Activated CD4-positive, alpha-beta T cell treated with anti-CD3 and anti-CD28 coated beads for 36 hours (primary cell): Measurements from ENCODE around the gene SORBS1. TPM values are rescaled to one million over a fixed set of nuclear protein-coding genes. Genes with fewer than 3 reads are reported as not detected.
"Not testable (repeated sequence)": the region's sequence is repeated elsewhere in the genome, so short reads cannot be mapped to it uniquely, and the experiment has no call there.

Source experiments
- ATAC-seq: fragments of 200-7000 bp; cut with Tn5 transposase; one replicate; pipeline ENCODE4 v1.10.0; 2021; ENCODE audit warnings: mild to moderate bottlenecking, moderate library complexity
- CTCF ChIA-PET: fragments of 350-600 bp; sonication (Branson Sonifier 250); formaldehyde crosslinking; loops from one replicate; lab custom pipeline; 2021; ENCODE audit warnings: antibody characterized with exemption; lab: Charles Lee
- POLR2A ChIA-PET: fragments of 350-600 bp; sonication (Branson Sonifier 250); formaldehyde crosslinking; loops from one replicate; lab custom pipeline; 2021; ENCODE audit warnings: antibody characterized with exemption, inconsistent platforms; lab: Charles Lee
- DNase-seq: peaks from one replicate; pipeline ENCODE4 v3.0.0-alpha.2; 2020
- H3K27ac Mint-ChIP-seq: one replicate; pipeline ENCODE4 v1.8.0; 2021; ENCODE audit warnings: mixed read lengths
- H3K27me3 Mint-ChIP-seq: one replicate; pipeline ENCODE4 v1.8.0; 2021; ENCODE audit warnings: mixed read lengths
- H3K36me3 Mint-ChIP-seq: one replicate; pipeline ENCODE4 v1.8.0; 2021; ENCODE audit warnings: low read depth, mixed read lengths
- H3K4me1 Mint-ChIP-seq: one replicate; pipeline ENCODE4 v1.8.0; 2021; ENCODE audit warnings: mixed read lengths
- H3K4me3 Mint-ChIP-seq: one replicate; pipeline ENCODE4 v1.8.0; 2021; ENCODE audit warnings: mild to moderate bottlenecking, moderate library complexity, mixed read lengths
- H3K9me3 Mint-ChIP-seq: one replicate; pipeline ENCODE4 v1.8.0; 2021; ENCODE audit warnings: low read depth, mixed read lengths
- intact Hi-C, 2 experiments: fragments of 100-400 bp; cut with DNase I in 1 of 2; cut with micrococcal nuclease in 1 of 2; formaldehyde crosslinking; loops; one replicate each; pipeline versions ENCODE4 v1.14.2 to v1.15.1; 2022 to 2024; cut with DNase I, micrococcal nuclease
- total RNA-seq, 2 experiments: library from RNA; stranded (reverse); gene quantifications; one replicate each; pipeline ENCODE4 v1.2.3, GENCODE V29; 2021

The SORBS1 gene
- total RNA-seq, 2 experiments from 2014 or later, result 0.69 to 1.0 TPM

DNA sequence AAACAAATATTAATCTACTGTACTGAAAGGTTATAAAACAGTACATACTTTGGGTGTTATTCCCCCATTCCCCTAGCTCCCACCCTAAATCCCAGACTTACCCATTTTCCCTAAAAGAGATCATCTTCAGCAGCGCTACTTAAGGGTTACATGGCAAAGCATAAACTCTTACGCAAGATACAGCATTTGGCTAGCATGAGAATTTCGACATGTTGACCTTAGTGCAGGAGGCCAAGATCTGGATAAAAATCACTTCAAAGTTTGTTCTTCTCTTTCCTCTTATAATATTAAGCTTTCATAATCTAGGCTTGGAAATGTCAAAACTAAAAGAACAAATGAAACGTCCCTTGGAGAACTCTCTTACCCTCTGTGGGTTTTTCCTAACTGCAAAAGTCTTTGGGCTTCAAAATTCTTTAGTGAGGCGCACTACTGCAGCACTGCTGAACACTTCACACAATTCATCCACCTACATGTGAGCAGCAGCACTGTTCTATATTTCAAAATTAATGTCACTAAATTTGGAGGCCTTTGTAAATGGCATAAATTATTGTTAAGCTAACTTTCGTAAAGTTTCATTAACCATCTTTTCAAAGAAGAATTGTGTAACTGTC lies 210.8 kb downstream of the SORBS1 start:
- CTCF ChIA-PET, result interaction anchor here (1.2 to 1.8 kb wide), 2 partner anchors 11 to 13 kb away, joined by 3 to 6 read pairs; no protein-coding TSS in a partner anchor

DNA sequence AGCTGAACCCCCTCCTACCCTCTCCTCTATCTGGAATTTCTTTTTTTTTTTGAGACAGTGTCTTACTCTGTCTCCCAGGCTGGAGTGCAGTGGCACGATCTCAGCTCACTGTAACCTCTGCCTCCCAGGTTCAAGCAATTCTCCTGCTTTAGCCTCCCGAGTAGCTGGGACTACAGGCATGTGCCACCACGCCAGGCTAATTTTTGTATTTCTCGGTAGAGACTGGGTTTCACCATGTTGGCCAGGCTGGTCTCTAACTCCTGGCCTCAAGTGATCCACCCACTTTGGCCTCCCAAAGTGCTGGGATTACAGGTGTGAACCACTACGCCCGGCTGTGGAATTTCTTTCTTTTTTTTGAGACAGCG lies 213.8 kb downstream of the SORBS1 start:
- H3K9me3 Mint-ChIP-seq, H3K4me1 Mint-ChIP-seq, CTCF ChIA-PET, H3K27ac Mint-ChIP-seq, intact Hi-C loops, H3K27me3 Mint-ChIP-seq, DNase-seq, H3K36me3 Mint-ChIP-seq, ATAC-seq, H3K4me3 Mint-ChIP-seq, POLR2A ChIA-PET: not testable (repeated sequence)

More for the DNA sequence above, 210.8 kb downstream of the SORBS1 start:
- POLR2A ChIA-PET, result no interaction called here
- Mint-ChIP-seq H3K9me3 (no peaks in the 10 kb centered on the region), H3K4me1 (no peaks in the 10 kb centered on the region), H3K27me3 (peaks cover 5% of the 10 kb centered on the region), H3K4me3 (no peak overlapping the region), H3K27ac (no peak overlapping the region), H3K36me3 (no peaks in the 10 kb centered on the region)
- DNase-seq (no peak), ATAC-seq (no peak)
- intact Hi-C loops, result no loop called here

DNA sequence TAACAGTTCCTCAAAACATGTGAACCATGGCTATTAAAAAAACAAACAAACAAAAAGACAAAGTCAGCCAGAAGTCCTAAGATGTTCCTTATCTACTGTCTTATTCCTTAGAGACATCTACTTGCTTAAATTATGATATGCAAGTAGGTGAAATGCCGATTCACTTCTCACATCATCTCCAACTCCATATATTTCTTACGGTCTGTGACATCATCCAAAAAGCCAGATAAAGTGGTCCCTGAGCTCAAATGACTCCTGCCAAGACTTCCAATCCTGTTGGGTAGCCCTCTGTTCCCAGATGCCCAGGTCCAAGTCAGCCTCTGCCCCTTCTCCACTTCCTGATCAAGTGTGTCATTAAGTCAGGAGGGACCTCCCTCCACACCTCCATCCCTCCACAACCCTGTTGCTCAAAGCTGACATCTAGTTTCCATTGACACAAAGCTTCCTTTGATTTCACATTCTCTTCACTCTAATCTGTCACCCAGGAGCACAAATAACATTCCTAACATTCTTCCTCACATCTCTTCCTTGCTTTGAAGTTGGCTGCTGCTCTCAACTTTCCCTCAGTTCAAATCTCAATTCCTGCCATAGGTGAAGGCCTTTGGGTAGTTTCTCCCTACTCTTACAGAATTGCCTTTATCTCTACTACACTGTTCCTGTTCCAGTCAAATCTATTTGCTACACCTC lies 214.3 kb downstream of the SORBS1 start:
- H3K36me3 Mint-ChIP-seq, result no peaks in the 10 kb centered on the region
- H3K27me3 Mint-ChIP-seq, result peaks cover 5% of the 10 kb centered on the region
- intact Hi-C loops, result no loop called here
- H3K27ac Mint-ChIP-seq, result no peak overlapping the region
- no peak overlapping the region for H3K4me3 Mint-ChIP-seq
- H3K9me3 Mint-ChIP-seq, result no peaks in the 10 kb centered on the region
- no peak for ATAC-seq
- DNase-seq, result no peak
- ChIA-PET CTCF (interaction anchor here (1.5 kb wide), 1 partner anchor 18 kb away, joined by 3 read pairs; no protein-coding TSS in a partner anchor), POLR2A (no interaction called here)
- no peaks in the 10 kb centered on the region for H3K4me1 Mint-ChIP-seq

DNA sequence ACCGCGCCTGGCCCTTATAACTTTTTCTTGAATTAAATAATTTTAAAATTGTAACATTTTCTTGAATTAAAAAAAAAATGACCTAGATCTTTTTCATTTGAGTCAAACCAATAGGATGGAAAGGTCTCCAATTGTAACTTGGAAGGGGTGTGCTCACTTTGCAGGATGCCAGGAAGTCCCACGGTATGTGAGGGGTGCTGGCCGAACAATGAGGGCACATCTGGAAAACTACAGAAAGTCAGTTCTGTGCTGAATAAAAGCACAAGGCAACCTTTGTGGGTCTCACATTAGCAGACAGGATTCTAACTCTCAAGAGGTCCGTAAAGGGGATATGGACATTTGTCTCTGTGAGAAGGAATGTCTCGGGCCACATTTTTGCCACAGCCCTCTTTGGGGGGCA lies 217.6 kb downstream of the SORBS1 start:
- DNase-seq (no peak), ATAC-seq (no peak)
- POLR2A ChIA-PET, result no interaction called here

DNA sequence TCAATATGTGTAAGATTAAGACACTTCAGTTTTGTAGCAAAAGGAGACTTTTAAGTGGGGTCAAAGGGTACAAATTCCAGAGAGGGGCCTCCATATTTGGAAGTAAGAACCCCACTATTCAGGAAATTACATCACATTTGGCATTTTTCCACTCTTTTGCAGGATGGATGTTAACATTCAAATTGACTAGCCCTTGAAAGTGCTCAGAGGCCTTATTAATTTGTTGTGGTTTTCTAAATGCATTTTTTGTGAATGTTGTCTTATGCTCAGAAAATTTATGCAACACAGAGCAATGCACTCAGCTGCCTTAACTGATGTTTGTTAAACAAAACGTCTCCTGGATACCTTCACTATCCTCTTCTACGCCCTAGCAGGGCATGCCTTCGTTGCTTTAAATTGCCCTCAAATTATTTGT lies 219.4 kb downstream of the SORBS1 start:
- Mint-ChIP-seq H3K27ac (no peak overlapping the region), H3K9me3 (no peaks in the 10 kb centered on the region), H3K4me1 (no peaks in the 10 kb centered on the region), H3K36me3 (no peaks in the 10 kb centered on the region), H3K4me3 (no peak overlapping the region), H3K27me3 (peaks cover under 1% of the 10 kb centered on the region)
- no peak for ATAC-seq
- POLR2A ChIA-PET, result no interaction called here
- no peak for DNase-seq
- intact Hi-C loops, result no loop called here
- CTCF ChIA-PET, result interaction anchor here (1.2 to 1.7 kb wide), 3 partner anchors 22 to 208 kb away, joined by 3 to 4 read pairs (median 3); no protein-coding TSS in a partner anchor

More for the DNA sequence above, 217.6 kb downstream of the SORBS1 start:
- Mint-ChIP-seq H3K9me3 (no peaks in the 10 kb centered on the region), H3K27ac (no peak overlapping the region), H3K4me3 (no peak overlapping the region), H3K36me3 (no peaks in the 10 kb centered on the region), H3K27me3 (peaks cover 5% of the 10 kb centered on the region), H3K4me1 (no peaks in the 10 kb centered on the region)
- intact Hi-C loops, result no loop called here
- CTCF ChIA-PET, result no interaction called here

DNA sequence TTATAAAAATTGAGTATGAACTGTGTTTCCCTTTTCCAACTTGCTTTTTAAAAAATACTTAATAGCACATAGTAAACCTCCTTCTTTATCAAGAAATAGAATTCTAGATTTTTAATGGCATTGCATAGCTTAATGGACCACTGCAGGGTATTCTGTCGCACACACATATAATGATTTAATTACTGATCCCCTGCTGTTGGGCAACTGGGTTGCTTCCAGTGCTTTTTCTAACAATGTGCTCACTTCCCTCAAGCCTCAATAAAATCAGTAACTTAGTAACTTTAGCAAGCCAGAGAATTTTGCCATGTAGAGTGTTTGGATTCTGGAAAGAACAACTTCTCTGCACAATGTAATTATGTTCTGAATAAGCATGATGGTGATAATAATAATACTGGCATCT lies 221.3 kb downstream of the SORBS1 start:
- Mint-ChIP-seq H3K4me1 (no peaks in the 10 kb centered on the region), H3K36me3 (no peaks in the 10 kb centered on the region), H3K27ac (no peak overlapping the region), H3K9me3 (no peaks in the 10 kb centered on the region), H3K4me3 (no peak overlapping the region), H3K27me3 (no peaks in the 10 kb centered on the region)
- DNase-seq (no peak), ATAC-seq (no peak)
- CTCF ChIA-PET, result interaction anchor here (0.5 to 1.0 kb wide), 2 partner anchors 10 to 546 kb away, joined by 3 read pairs; no protein-coding TSS in a partner anchor
- intact Hi-C loops, result no loop called here
- POLR2A ChIA-PET, result interaction anchor here (0.7 kb wide), 1 partner anchor 58 kb away, joined by 13 read pairs; no protein-coding TSS in a partner anchor

DNA sequence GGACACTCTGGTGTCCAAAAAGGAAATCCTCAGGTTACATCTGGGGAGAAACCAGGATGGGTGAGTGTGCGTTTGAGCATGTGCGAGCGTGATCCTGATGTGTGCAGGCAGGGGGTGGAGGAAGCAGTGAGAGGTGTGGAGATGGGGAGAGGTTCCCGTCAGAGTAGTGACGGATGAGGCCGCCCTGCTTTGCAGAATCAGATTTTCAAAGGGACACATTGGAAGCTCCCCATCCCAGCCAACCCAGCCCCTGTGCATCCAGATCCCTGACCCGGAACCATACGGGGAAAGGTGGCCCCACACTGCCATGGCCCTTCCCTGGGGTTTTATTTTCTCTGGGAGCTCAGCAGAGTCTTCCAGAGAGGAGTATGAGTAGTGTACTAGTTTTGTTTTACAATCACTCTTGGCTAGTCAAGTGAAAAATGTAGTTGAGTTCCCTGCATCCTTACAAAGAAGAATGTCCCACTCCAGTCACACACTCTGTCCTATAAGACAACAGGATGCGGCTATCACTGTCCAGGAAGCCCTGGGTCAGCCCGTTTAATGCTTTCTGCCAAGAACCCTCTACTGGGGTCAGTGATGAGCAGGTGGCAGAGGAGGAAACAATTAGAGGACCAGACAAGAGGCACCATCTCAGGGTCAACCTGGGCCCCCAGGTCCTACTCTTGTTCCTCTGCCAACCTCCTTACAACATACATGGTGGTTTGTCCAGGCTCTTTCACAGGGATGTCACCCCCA lies 223.6 kb downstream of the SORBS1 start:
- Mint-ChIP-seq H3K27ac (no peak overlapping the region), H3K4me3 (no peak overlapping the region), H3K9me3 (no peaks in the 10 kb centered on the region), H3K36me3 (no peaks in the 10 kb centered on the region), H3K27me3 (no peaks in the 10 kb centered on the region), H3K4me1 (no peaks in the 10 kb centered on the region)
- ChIA-PET POLR2A (no interaction called here), CTCF (no interaction called here)
- no peak for ATAC-seq
- intact Hi-C loops, result no loop called here
- no peak for DNase-seq

DNA sequence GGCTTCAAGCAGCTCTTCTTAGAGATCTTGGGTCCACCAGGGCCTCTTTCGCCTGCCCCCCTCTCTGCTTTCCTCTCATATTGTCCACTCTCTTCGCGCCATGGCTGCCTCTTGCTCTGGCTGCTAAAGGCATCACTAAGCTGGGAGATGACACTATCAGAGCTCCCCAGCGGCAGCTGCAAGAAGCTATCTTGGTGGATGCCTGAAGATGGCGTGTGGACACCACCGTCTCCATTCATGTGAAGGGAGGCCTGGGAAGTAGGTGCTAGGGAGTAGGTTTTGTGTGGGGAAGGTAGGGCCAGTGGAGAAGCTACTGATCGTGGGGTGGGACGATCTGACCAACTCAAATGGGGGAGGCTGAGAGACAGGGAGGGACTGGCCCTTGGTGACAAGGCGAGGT lies 224.5 kb downstream of the SORBS1 start:
- H3K27me3 Mint-ChIP-seq, result no peaks in the 10 kb centered on the region
- ChIA-PET CTCF (no interaction called here), POLR2A (no interaction called here)
- H3K4me1 Mint-ChIP-seq, result no peaks in the 10 kb centered on the region
- no peak overlapping the region for H3K4me3 Mint-ChIP-seq
- H3K9me3 Mint-ChIP-seq, result no peaks in the 10 kb centered on the region
- no peak overlapping the region for H3K27ac Mint-ChIP-seq
- H3K36me3 Mint-ChIP-seq, result no peaks in the 10 kb centered on the region
- DNase-seq, result no peak
- ATAC-seq, result no peak
- intact Hi-C loops, result no loop called here

DNA sequence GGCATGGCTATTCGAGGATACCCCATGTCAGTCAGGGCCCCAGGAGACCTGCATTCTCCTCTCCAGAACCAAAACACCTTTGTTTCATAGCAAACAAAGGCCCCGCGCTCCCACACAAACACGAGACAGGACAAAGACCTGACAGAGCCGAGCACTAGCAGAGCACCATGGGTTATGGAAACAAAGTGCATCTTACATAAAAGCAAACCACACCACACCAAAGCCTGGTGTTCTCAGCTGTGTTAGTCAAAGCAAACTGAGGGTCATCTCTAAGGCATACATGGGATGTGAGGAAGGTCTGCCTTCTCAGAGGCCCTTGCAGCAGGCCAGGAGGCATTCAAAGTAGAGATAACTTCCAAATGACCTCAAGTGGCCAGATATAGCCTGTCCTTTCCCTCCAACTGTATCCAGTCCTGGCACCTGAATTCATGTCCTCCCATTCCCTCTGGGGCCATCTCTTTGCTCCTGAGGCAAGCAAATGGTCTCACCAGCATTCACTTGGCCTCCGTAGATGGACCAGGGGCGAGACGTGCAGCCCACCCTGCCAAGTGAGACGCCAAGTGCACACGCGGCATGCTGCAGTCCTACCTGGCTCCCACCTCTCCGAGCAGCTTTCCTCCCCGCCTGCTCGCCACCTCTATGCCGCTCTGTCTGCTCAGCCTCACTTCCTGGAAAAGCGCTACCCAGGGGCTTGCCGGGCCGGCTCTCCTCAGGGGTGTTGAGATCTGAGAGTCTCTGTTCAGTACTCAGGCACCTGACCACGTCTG lies 225.1 kb downstream of the SORBS1 start:
- ChIA-PET POLR2A (no interaction called here), CTCF (no interaction called here)

DNA sequence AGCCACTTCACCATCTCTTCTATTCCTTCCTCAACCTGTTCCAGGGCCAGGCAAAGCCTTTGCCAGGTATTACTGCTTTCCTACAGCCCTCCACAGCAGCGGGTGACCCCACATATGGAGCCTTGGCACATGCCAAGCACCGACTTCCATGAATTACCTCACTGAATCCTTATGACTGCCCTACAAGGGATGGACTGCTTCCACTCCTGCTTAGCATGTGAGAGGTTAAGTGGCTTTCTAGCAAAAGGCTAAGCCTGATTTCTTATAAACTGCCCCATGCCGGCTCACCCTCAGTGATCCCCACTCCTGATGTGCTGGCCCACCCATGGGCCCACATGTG lies 226.4 kb downstream of the SORBS1 start:
- no peak overlapping the region for H3K4me3 Mint-ChIP-seq
- no peaks in the 10 kb centered on the region for H3K36me3 Mint-ChIP-seq
- no peak for DNase-seq
- H3K9me3 Mint-ChIP-seq, result no peaks in the 10 kb centered on the region
- H3K27me3 Mint-ChIP-seq, result no peaks in the 10 kb centered on the region
- no peaks in the 10 kb centered on the region for H3K4me1 Mint-ChIP-seq
- POLR2A ChIA-PET, result interaction anchor here (0.6 kb wide), 1 partner anchor 30 kb away, joined by 5 read pairs; no protein-coding TSS in a partner anchor
- CTCF ChIA-PET, result interaction anchor here (0.6 kb wide), 1 partner anchor 85 kb away, joined by 3 read pairs; no protein-coding TSS in a partner anchor
- intact Hi-C loops, result no loop called here
- H3K27ac Mint-ChIP-seq, result no peak overlapping the region
- no peak for ATAC-seq

More for the DNA sequence above, 225.1 kb downstream of the SORBS1 start:
- Mint-ChIP-seq H3K36me3 (no peaks in the 10 kb centered on the region), H3K27me3 (no peaks in the 10 kb centered on the region), H3K27ac (no peak overlapping the region), H3K4me3 (no peak overlapping the region), H3K4me1 (no peaks in the 10 kb centered on the region), H3K9me3 (no peaks in the 10 kb centered on the region)
- no peak for ATAC-seq
- intact Hi-C loops, result no loop called here
- no peak for DNase-seq
